ENCODE measurements around the gene CAMK2A. TPM values are rescaled to one million over a fixed set of nuclear protein-coding genes. Genes with fewer than 3 reads are reported as not detected.

The CAMK2A gene
- total and polyA plus RNA-seq, 2 experiments from 2014 or later: 0.18 TPM; not detected in 1

DNA sequence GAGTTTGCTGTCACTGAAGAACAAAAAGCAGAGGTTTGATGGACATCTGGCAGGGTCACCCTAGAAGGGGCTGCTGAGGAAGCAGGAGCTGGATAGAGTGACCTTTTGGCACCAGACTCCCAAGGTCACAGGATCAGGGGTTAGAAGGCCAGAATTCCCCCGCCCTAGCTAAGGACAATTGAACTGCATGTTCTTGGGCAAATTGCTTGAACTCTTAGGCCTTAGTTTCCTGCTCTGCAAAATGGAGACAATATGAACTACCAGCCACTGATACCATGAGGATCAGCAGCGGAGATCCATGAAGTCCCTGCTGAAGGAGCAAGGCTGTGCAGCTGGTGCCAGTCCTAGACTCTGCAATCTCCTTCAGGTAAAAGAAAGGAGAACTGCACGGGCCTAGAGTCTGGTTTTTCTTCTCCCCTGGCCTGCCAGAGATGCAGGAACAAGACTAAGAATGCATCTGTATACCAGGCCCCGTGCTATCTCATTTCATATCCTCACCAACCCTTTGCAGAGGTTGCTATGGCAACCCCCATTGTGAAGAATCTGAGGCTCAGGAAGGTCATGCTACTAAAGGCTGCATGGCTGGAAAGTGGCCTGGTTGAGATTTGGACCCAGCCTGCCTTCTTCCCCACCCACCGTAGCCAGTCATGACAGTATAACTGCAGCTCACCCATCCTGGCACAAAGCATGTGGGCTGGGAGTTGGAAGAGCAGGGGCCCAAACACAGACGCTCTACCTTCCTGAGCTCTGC is 33.7 kb downstream of the CAMK2A start (continued):
- TF ChIP-seq, protein P1, sequence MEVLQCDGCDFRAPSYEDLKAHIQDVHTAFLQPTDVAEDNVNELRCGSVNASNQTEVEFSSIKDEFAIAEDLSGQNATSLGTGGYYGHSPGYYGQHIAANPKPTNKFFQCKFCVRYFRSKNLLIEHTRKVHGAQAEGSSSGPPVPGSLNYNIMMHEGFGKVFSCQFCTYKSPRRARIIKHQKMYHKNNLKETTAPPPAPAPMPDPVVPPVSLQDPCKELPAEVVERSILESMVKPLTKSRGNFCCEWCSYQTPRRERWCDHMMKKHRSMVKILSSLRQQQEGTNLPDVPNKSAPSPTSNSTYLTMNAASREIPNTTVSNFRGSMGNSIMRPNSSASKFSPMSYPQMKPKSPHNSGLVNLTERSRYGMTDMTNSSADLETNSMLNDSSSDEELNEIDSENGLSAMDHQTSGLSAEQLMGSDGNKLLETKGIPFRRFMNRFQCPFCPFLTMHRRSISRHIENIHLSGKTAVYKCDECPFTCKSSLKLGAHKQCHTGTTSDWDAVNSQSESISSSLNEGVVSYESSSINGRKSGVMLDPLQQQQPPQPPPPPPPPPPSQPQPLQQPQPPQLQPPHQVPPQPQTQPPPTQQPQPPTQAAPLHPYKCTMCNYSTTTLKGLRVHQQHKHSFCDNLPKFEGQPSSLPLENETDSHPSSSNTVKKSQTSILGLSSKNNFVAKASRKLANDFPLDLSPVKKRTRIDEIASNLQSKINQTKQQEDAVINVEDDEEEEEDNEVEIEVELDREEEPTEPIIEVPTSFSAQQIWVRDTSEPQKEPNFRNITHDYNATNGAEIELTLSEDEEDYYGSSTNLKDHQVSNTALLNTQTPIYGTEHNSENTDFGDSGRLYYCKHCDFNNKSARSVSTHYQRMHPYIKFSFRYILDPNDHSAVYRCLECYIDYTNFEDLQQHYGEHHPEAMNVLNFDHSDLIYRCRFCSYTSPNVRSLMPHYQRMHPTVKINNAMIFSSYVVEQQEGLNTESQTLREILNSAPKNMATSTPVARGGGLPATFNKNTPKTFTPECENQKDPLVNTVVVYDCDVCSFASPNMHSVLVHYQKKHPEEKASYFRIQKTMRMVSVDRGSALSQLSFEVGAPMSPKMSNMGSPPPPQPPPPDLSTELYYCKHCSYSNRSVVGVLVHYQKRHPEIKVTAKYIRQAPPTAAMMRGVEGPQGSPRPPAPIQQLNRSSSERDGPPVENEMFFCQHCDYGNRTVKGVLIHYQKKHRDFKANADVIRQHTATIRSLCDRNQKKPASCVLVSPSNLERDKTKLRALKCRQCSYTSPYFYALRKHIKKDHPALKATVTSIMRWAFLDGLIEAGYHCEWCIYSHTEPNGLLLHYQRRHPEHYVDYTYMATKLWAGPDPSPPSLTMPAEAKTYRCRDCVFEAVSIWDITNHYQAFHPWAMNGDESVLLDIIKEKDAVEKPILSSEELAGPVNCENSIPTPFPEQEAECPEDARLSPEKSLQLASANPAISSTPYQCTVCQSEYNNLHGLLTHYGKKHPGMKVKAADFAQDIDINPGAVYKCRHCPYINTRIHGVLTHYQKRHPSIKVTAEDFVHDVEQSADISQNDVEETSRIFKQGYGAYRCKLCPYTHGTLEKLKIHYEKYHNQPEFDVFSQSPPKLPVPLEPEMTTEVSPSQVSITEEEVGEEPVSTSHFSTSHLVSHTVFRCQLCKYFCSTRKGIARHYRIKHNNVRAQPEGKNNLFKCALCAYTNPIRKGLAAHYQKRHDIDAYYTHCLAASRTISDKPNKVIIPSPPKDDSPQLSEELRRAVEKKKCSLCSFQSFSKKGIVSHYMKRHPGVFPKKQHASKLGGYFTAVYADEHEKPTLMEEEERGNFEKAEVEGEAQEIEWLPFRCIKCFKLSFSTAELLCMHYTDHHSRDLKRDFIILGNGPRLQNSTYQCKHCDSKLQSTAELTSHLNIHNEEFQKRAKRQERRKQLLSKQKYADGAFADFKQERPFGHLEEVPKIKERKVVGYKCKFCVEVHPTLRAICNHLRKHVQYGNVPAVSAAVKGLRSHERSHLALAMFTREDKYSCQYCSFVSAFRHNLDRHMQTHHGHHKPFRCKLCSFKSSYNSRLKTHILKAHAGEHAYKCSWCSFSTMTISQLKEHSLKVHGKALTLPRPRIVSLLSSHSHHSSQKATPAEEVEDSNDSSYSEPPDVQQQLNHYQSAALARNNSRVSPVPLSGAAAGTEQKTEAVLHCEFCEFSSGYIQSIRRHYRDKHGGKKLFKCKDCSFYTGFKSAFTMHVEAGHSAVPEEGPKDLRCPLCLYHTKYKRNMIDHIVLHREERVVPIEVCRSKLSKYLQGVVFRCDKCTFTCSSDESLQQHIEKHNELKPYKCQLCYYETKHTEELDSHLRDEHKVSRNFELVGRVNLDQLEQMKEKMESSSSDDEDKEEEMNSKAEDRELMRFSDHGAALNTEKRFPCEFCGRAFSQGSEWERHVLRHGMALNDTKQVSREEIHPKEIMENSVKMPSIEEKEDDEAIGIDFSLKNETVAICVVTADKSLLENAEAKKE (CRISPR knock-in tag; IDR thresholded peaks at IDR 0.05): no peak
- TF ChIP-seq NANOG (IDR thresholded peaks at IDR 0.05; ENCODE audit: borderline replicate concordance): no peak
- no peak for TF ChIP-seq CTCF (conservative IDR thresholded peaks at IDR 0.05; ENCODE audit: low read depth in 2 of 2)
- no peak for TF ChIP-seq EZH2 (IDR thresholded peaks at IDR 0.05; ENCODE audit: low read depth, unreplicated experiment)
- TF ChIP-seq CREB1 (CRISPR knock-in tag; IDR thresholded peaks at IDR 0.05; ENCODE audit: low read depth): no peak
- TF ChIP-seq, protein P2, sequence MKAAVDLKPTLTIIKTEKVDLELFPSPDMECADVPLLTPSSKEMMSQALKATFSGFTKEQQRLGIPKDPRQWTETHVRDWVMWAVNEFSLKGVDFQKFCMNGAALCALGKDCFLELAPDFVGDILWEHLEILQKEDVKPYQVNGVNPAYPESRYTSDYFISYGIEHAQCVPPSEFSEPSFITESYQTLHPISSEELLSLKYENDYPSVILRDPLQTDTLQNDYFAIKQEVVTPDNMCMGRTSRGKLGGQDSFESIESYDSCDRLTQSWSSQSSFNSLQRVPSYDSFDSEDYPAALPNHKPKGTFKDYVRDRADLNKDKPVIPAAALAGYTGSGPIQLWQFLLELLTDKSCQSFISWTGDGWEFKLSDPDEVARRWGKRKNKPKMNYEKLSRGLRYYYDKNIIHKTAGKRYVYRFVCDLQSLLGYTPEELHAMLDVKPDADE (IDR thresholded peaks at IDR 0.05): no peak
